A673 (cell line): ENCODE measurements around the gene FASTK.

ENCODE experiments used
- EZH2 ChIP-seq: fragments of 200-600 bp; sonication (generic); IDR thresholded peaks from 2 replicates; pipeline ENCODE4 v1.6.1; 2017; ENCODE audit warnings: borderline replicate concordance, low read depth, mild to moderate bottlenecking, mixed read lengths, antibody characterized with exemption, low read length; ENCODE audit not compliant: poor library complexity, severe bottlenecking
- TF ChIP-seq, protein P1 (sequence below): fragments of 300-800, 200-600 bp; sonication (generic); conservative IDR thresholded peaks from 2 replicates; pipeline ENCODE4 v1.5.1; 2017; ENCODE audit warnings: low read depth, mild to moderate bottlenecking, antibody characterized with exemption, low read length, moderate library complexity, mixed read lengths

DNA sequence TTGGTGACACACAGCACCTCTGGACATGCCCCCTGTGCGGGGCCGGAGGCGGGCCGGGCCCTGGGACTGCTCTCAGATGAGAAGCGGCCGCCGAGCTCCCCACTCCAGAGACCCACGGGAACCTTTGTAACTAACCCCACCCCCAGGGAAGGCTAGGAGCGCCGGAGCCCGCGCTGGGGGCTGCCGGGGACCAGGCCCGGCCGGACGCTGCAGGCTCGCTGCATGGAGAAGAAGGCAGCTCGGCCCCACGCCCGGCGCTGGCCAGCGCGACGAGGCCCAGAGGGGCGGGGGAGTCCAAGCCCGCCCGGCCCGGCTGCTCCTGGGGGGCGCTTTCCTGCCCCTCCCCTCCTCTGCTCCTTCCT, 42.2 kb upstream of the FASTK start:
- no peak for TF ChIP-seq EZH2
- TF ChIP-seq, protein P1, sequence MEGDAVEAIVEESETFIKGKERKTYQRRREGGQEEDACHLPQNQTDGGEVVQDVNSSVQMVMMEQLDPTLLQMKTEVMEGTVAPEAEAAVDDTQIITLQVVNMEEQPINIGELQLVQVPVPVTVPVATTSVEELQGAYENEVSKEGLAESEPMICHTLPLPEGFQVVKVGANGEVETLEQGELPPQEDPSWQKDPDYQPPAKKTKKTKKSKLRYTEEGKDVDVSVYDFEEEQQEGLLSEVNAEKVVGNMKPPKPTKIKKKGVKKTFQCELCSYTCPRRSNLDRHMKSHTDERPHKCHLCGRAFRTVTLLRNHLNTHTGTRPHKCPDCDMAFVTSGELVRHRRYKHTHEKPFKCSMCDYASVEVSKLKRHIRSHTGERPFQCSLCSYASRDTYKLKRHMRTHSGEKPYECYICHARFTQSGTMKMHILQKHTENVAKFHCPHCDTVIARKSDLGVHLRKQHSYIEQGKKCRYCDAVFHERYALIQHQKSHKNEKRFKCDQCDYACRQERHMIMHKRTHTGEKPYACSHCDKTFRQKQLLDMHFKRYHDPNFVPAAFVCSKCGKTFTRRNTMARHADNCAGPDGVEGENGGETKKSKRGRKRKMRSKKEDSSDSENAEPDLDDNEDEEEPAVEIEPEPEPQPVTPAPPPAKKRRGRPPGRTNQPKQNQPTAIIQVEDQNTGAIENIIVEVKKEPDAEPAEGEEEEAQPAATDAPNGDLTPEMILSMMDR: no peak
